Pancreas (tissue), 10 donors: ENCODE results near the gene TIMM8A. TPM values are rescaled to one million over a fixed set of nuclear protein-coding genes. Genes with fewer than 3 reads are reported as not detected.

ENCODE experiments used
- ATAC-seq, 4 donors: fragments of 200-7000 bp; cut with Tn5 transposase; one replicate each; pipeline versions ENCODE4 v1.8.0 to v1.9.1; 2020; ENCODE audit warnings: mild to moderate bottlenecking in 4 of 4, moderate library complexity in 4 of 4
- DNase-seq, 6 donors: peaks; one replicate each; pipeline ENCODE4 v3.0.0-alpha.2; 2020
- FAIRE-seq: peaks from 2 replicates; lab custom pipeline; 2012; peaks lifted over from hg19 to GRCh38; lab: Jason Lieb, UNC
- H3K27ac ChIP-seq, 4 donors: fragments of 200-600 bp; sonication (generic); 1 replicate in 3 of 4; 2 replicates in 1 of 4; pipeline versions ENCODE4 v1.5.0 to v1.8.0; 2020
- H3K27me3 ChIP-seq, 4 donors: fragments of 200-600 bp; one replicate each; pipeline ENCODE4 v1.8.0; 2021
- H3K36me3 ChIP-seq, 3 donors: fragments of 200-600 bp; sonication (generic) in 1 of 3; one replicate each; pipeline versions ENCODE4 v1.5.0 to v1.8.0; 2020 to 2021
- H3K4me1 ChIP-seq, 3 donors: fragments of 200-600 bp; one replicate each; pipeline ENCODE4 v1.8.0; 2021
- H3K4me3 ChIP-seq, 4 donors: fragments of 200-600 bp; sonication (generic) in 2 of 4; one replicate each; pipeline versions ENCODE4 v1.5.0 to v1.8.0; 2020 to 2021
- H3K9me3 ChIP-seq, 4 donors: fragments of 200-600 bp; one replicate each; pipeline ENCODE4 v1.8.0; 2021
- WGBS, 2 donors: extraction: QIAGEN DNeasy Blood & Tissue Kit; methylation state at CpG; one replicate each; pipeline ENCODE4 v1.1.7; 2013; 5-methylcytosine and 5-hydroxymethylcytosine counted together
- intact Hi-C, 3 donors: fragments of 100-400 bp; cut with DNase I; formaldehyde crosslinking; loops; one replicate each; pipeline versions ENCODE4 v1.11.1 to v1.14.2; 2022
- polyA plus RNA-seq, 2 donors: library from polyadenylated mRNA; stranded (reverse); fragments of 200-250 nt; gene quantifications; one replicate each; pipeline ENCODE4 v1.2.3, GENCODE V29; 2013
- total RNA-seq, 6 donors: library from RNA; stranded (reverse); fragmentation: NEBNext Ultra II Directional in 4 of 6; extraction: Animal tissue kit (Norgen Biotek cat#: 25700) in 4 of 6; gene quantifications; one replicate each; pipeline versions ENCODE4 v1.2.1 to v1.2.4, GENCODE V29; 2021 to 2023
- TF ChIP-seq, protein P1 (sequence below), 4 donors: fragments of 200-600 bp; sonication (generic) in 3 of 4; IDR thresholded peaks; one replicate each; pipeline versions ENCODE4 v1.5.0 to v1.8.0; 2021; ENCODE audit warnings: antibody characterized with exemption in 4 of 4
- donor health status: healthy with polysubstance abuse.
- donor health status: DM: no; HTN: no; CAD: no; lungs with moderate emphysema.
- donor health status: DM: no; HTN: no; CAD: no.
- donor health status: control.
- donor health status: control.
- donor health status: Bipolar disorder and iron deficiency.
- donor health status: DM: yes; HTN: yes; CAD: no.
- donor health status: DM: no; HTN: no; CAD: no.
- donor health status: DM: no; HTN: no; CAD: no.
- donor health status: DM: yes; HTN: yes; CAD: no.

The TIMM8A gene
- total RNA-seq = 1 to 10 TPM; 2.7 to 6.5 (median 5.7) TPM
- polyA plus RNA-seq = 1 to 10 TPM; 2.0 to 3.2 TPM

DNA sequence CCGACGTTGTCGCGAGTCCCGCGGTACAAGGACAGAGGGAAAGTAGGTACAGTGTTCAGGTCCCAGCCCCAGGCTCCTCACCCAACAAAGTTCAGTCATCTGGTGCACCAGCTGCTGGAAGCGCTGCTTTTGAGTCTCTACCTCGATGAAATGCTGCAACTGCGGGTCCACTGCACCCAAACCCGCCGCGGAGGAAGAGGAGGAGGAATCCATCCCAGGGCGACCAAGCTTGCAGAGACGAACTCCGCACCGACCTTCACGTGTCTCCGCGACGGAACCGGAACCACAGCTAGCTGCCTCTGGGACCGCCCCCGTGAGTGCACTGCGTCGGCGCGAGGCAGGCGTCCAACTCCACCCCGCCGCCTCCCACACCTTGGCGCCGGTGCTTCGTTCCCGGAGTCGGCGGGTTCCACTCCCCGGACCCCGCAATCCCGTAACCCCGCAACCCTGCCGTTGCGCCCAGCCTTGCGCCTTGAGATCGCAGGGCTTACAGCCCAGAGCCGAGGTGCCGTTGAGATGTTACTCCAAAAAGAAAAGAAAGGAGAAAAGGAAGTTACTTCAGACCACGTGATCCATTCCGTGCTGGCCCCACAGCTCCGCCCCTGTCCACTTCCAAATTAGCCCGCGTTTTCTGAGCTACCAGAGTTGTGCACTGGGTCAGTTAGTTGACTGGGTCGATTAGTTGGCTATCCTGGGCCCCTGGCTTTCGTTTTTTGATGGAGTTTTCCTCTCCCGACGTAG, at the start of gene TIMM8A:
TSS of gene TIMM8A (minus strand) at position 291 of the 741 bp plus-strand sequence. CDS start at position 213, 78 bp downstream.
- H3K36me3 ChIP-seq = no peaks in the 10 kb centered on the region
- H3K27ac ChIP-seq = peak within 1 kb of the TSS; percentile 25 to 83 (median 70)
- no peaks in the 10 kb centered on the region for H3K9me3 ChIP-seq
- WGBS, 2 donors = 1 to 32% methylated on average over 55 of the region's 55 CpGs
- intact Hi-C loops = no loop called here
- no peak for FAIRE-seq
- H3K4me1 ChIP-seq = no peaks in the 10 kb centered on the region
- peak; percentile 99 for ATAC-seq
- peaks cover 0 to 10% (median 0%) of the 10 kb centered on the region in 4 donors for H3K27me3 ChIP-seq
- H3K4me3 ChIP-seq = peak within 1 kb of the TSS; percentile 42 to 61 (median 54)
- TF ChIP-seq, protein P1, sequence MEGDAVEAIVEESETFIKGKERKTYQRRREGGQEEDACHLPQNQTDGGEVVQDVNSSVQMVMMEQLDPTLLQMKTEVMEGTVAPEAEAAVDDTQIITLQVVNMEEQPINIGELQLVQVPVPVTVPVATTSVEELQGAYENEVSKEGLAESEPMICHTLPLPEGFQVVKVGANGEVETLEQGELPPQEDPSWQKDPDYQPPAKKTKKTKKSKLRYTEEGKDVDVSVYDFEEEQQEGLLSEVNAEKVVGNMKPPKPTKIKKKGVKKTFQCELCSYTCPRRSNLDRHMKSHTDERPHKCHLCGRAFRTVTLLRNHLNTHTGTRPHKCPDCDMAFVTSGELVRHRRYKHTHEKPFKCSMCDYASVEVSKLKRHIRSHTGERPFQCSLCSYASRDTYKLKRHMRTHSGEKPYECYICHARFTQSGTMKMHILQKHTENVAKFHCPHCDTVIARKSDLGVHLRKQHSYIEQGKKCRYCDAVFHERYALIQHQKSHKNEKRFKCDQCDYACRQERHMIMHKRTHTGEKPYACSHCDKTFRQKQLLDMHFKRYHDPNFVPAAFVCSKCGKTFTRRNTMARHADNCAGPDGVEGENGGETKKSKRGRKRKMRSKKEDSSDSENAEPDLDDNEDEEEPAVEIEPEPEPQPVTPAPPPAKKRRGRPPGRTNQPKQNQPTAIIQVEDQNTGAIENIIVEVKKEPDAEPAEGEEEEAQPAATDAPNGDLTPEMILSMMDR (IDR thresholded peaks at IDR 0.05) = no peak
- DNase-seq = peak; percentile 71 to 88 (median 76)

DNA sequence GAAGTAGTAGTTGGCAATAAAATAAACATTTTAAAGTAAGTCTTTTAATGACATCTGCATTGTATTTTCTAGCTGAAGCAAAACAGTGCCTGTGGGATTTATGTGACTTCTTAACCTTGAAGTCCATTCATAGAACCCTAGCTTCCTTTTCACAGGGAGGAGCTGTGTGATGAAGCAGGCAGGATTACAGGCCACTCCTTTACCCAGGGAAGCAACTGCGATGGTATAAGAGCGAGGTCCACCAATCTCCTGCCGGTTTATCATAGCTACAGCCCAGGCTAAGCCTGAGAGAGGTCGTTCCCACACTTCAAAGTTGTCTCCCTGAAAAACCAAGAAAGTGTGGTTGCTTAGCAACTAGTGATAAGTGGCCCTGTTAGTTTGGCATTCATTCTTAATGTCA, 49.2 kb upstream of the TIMM8A start:
- 29 to 32% methylated on average over 4 of the region's 4 CpGs for WGBS, 2 donors
- H3K9me3 ChIP-seq = no peaks in the 10 kb centered on the region
- ATAC-seq (no peak), DNase-seq (no peak), FAIRE-seq (no peak)
- H3K36me3 ChIP-seq = no peaks in the 10 kb centered on the region
- no peaks in the 10 kb centered on the region for H3K4me1 ChIP-seq
- H3K27me3 ChIP-seq = peaks cover 0 to 4% (median 0%) of the 10 kb centered on the region in 4 donors
- H3K27ac ChIP-seq = no peak overlapping the region
- H3K4me3 ChIP-seq = no peak overlapping the region
- intact Hi-C loops = no loop called here
- TF ChIP-seq, protein P1 (IDR thresholded peaks at IDR 0.05) = no peak

- DNase-seq = no peak
- no peak for FAIRE-seq
- Histone ChIP-seq H3K36me3 (no peaks in the 10 kb centered on the region), H3K4me1 (no peaks in the 10 kb centered on the region), H3K9me3 (no peaks in the 10 kb centered on the region), H3K27me3 (peaks cover 0 to 4% (median 0%) of the 10 kb centered on the region in 4 donors), H3K4me3 (no peak overlapping the region), H3K27ac (no peak overlapping the region)
- intact Hi-C loops = no loop called here
- 85 to 94% methylated on average over 1 of the region's 1 CpG for WGBS, 2 donors
- TF ChIP-seq, protein P1 (IDR thresholded peaks at IDR 0.05) = no peak
- no peak for ATAC-seq
Observed at GRCh38 chrX:101395789-101396188, 47.2 kb upstream of the TIMM8A start.

- ATAC-seq = no peak
- intact Hi-C loops = no loop called here
- no peak overlapping the region for H3K4me3 ChIP-seq
- no peaks in the 10 kb centered on the region for H3K9me3 ChIP-seq
- no peak for DNase-seq
- TF ChIP-seq, protein P1 (IDR thresholded peaks at IDR 0.05) = no peak
- no peak for FAIRE-seq
- H3K27me3 ChIP-seq = peaks cover 0 to 4% (median 0%) of the 10 kb centered on the region in 4 donors
- H3K4me1 ChIP-seq = no peaks in the 10 kb centered on the region
- no peak overlapping the region for H3K27ac ChIP-seq
- no peaks in the 10 kb centered on the region for H3K36me3 ChIP-seq
Observed at GRCh38 chrX:101394372-101394771, 45.8 kb upstream of the TIMM8A start.
